Spinal cord (tissue), 10 donors: ENCODE measurements around the gene ASB6. TPM values are rescaled to one million over a fixed set of nuclear protein-coding genes. Genes with fewer than 3 reads are reported as not detected.

ENCODE experiments used
- DNase-seq, 6 donors: peaks; one replicate each; pipeline versions ENCODE4 v3.0.0 to v3.0.0-alpha.2; 2013 to 2015; ENCODE audit warnings: low spot score in 6 of 6, low read depth in 4 of 6
- H3K27ac ChIP-seq: one replicate; pipeline ENCODE4 v1.5.1; 2013; ENCODE audit warnings: low read depth, low read length, control low read depth
- H3K27me3 ChIP-seq: one replicate; pipeline ENCODE4 v1.6.1; 2013; ENCODE audit warnings: low read length; ENCODE audit not compliant: control insufficient read depth, insufficient read depth
- H3K36me3 ChIP-seq: one replicate; pipeline ENCODE4 v1.6.1; 2013; ENCODE audit warnings: low read length; ENCODE audit not compliant: control insufficient read depth, insufficient read depth
- H3K4me1 ChIP-seq: one replicate; pipeline ENCODE4 v1.6.1; 2013; ENCODE audit warnings: low read length; ENCODE audit not compliant: control insufficient read depth, insufficient read depth
- H3K4me3 ChIP-seq: one replicate; pipeline ENCODE4 v1.5.1; 2013; ENCODE audit warnings: low read depth, low read length, control low read depth
- H3K9me3 ChIP-seq: one replicate; pipeline ENCODE4 v1.6.1; 2013; ENCODE audit warnings: low read length; ENCODE audit not compliant: control insufficient read depth, insufficient read depth
- WGBS: methylation state at CpG from one replicate; pipeline ENCODE4 v1.1.5; 2013; ENCODE audit warnings: missing lambda C conversion rate; ENCODE audit not compliant: insufficient coverage; 5-methylcytosine and 5-hydroxymethylcytosine counted together
- polyA plus RNA-seq, 2 donors: library from polyadenylated mRNA; unstranded; fragments of 120-200 nt; gene quantifications; one replicate each; pipeline ENCODE4 v1.2.1, GENCODE V29; 2013; ENCODE audit not compliant: insufficient read length in 2 of 2
- total RNA-seq, 2 donors: library from RNA; depleted of rRNA in 1 of 2; stranded (reverse); fragments of 120-200 nt in 1 of 2; fragments of >200 nt in 1 of 2; gene quantifications; one replicate each; pipeline versions ENCODE4 v1.2.3 to v1.2.4, GENCODE V29; 2013 to 2014
- donor health status: healthy.

Gene ASB6
- total and polyA plus RNA-seq, 4 donors, result 12.3 to 33.4 (median 21.1) TPM

GRCh38 chr9:129648092-129648763 lies 6.3 kb upstream of the ASB6 start:
- no peak overlapping the region for H3K27ac ChIP-seq
- WGBS, result 53% methylated on average over 10 of the region's 16 CpGs
- H3K4me1 ChIP-seq, result peaks cover 10% of the 10 kb centered on the region
- H3K9me3 ChIP-seq, result no peaks in the 10 kb centered on the region
- no peaks in the 10 kb centered on the region for H3K36me3 ChIP-seq
- peaks cover 2% of the 10 kb centered on the region for H3K27me3 ChIP-seq
- H3K4me3 ChIP-seq, result no peak overlapping the region
- no peak for DNase-seq

- H3K4me3 ChIP-seq, result no peak overlapping the region
- WGBS, result 89% methylated on average over 9 of the region's 10 CpGs
- H3K36me3 ChIP-seq, result no peaks in the 10 kb centered on the region
These were observed 5.7 kb upstream of the ASB6 start for GRCh38 chr9:129647635-129648034.

GRCh38 chr9:129646654-129647053 lies 4.7 kb upstream of the ASB6 start:
- WGBS, result 94% methylated on average over 4 of the region's 7 CpGs
- no peak overlapping the region for H3K4me3 ChIP-seq
- H3K36me3 ChIP-seq, result no peaks in the 10 kb centered on the region
- peaks cover 14% of the 10 kb centered on the region for H3K4me1 ChIP-seq
- no peak for DNase-seq
- H3K27ac ChIP-seq, result no peak overlapping the region
- peaks cover 2% of the 10 kb centered on the region for H3K27me3 ChIP-seq
- no peaks in the 10 kb centered on the region for H3K9me3 ChIP-seq

More at GRCh38 chr9:129647635-129648034, 5.7 kb upstream of the ASB6 start:
- peaks cover 2% of the 10 kb centered on the region for H3K27me3 ChIP-seq
- H3K9me3 ChIP-seq, result no peaks in the 10 kb centered on the region
- H3K4me1 ChIP-seq, result peaks cover 10% of the 10 kb centered on the region
- H3K27ac ChIP-seq, result no peak overlapping the region
- DNase-seq, result no peak

- peaks cover 2% of the 10 kb centered on the region for H3K27me3 ChIP-seq
- no peak overlapping the region for H3K4me3 ChIP-seq
- H3K9me3 ChIP-seq, result no peaks in the 10 kb centered on the region
- no peak for DNase-seq
- H3K36me3 ChIP-seq, result no peaks in the 10 kb centered on the region
- WGBS, result 83% methylated on average over 12 of the region's 12 CpGs
- peaks cover 16% of the 10 kb centered on the region for H3K4me1 ChIP-seq
- no peak overlapping the region for H3K27ac ChIP-seq
These were observed 4.3 kb upstream of the ASB6 start for GRCh38 chr9:129646252-129646651.

GRCh38 chr9:129644902-129645301 lies 3.0 kb upstream of the ASB6 start:
- Histone ChIP-seq H3K27ac (no peak overlapping the region), H3K36me3 (peaks cover 3% of the 10 kb centered on the region), H3K9me3 (no peaks in the 10 kb centered on the region), H3K27me3 (peaks cover 2% of the 10 kb centered on the region), H3K4me1 (peaks cover 29% of the 10 kb centered on the region), H3K4me3 (no peak overlapping the region)
- no peak for DNase-seq
- 81% methylated on average over 17 of the region's 17 CpGs for WGBS

GRCh38 chr9:129644365-129644764 lies 2.4 kb upstream of the ASB6 start:
- Histone ChIP-seq H3K36me3 (peaks cover 7% of the 10 kb centered on the region), H3K4me1 (peaks cover 29% of the 10 kb centered on the region), H3K4me3 (no peak overlapping the region), H3K9me3 (no peaks in the 10 kb centered on the region), H3K27ac (no peak overlapping the region), H3K27me3 (peaks cover under 1% of the 10 kb centered on the region)
- DNase-seq, result no peak
- 85% methylated on average over 10 of the region's 11 CpGs for WGBS

- peaks cover 31% of the 10 kb centered on the region for H3K4me1 ChIP-seq
- H3K27me3 ChIP-seq, result no peaks in the 10 kb centered on the region
- H3K27ac ChIP-seq, result no peak overlapping the region
- peaks cover 14% of the 10 kb centered on the region for H3K36me3 ChIP-seq
- WGBS, result 81% methylated on average over 5 of the region's 10 CpGs
- no peaks in the 10 kb centered on the region for H3K9me3 ChIP-seq
- no peak for DNase-seq
- H3K4me3 ChIP-seq, result no peak overlapping the region
These were observed 1.8 kb upstream of the ASB6 start for GRCh38 chr9:129643706-129644105.

- Histone ChIP-seq H3K4me1 (peaks cover 34% of the 10 kb centered on the region), H3K36me3 (peaks cover 40% of the 10 kb centered on the region), H3K27ac (peak overlapping the region; percentile 40), H3K9me3 (no peaks in the 10 kb centered on the region), H3K4me3 (peak overlapping the region; percentile 90), H3K27me3 (no peaks in the 10 kb centered on the region)
- 19% methylated on average over 44 of the region's 44 CpGs for WGBS
- no peak for DNase-seq
These were observed 841 bp downstream of the ASB6 start for GRCh38 chr9:129640871-129641749.

GRCh38 chr9:129640086-129640870 lies 1.7 kb downstream of the ASB6 start:
- Histone ChIP-seq H3K4me3 (no peak overlapping the region), H3K27ac (no peak overlapping the region), H3K9me3 (no peaks in the 10 kb centered on the region), H3K27me3 (no peaks in the 10 kb centered on the region), H3K4me1 (peaks cover 34% of the 10 kb centered on the region), H3K36me3 (peaks cover 48% of the 10 kb centered on the region)
- 52% methylated on average over 21 of the region's 25 CpGs for WGBS
- DNase-seq, result peak in 3 of 6 donors; percentile 48 to 93 (median 65)
